GF-D8 (cell line): Measurements from ENCODE around the gene RNU5B-1.

ENCODE experiments used
- DNase-seq: peaks from one replicate; lab custom pipeline; 2025; lab: John Stamatoyannopoulos, UW

Gene RNU5B-1

DNA sequence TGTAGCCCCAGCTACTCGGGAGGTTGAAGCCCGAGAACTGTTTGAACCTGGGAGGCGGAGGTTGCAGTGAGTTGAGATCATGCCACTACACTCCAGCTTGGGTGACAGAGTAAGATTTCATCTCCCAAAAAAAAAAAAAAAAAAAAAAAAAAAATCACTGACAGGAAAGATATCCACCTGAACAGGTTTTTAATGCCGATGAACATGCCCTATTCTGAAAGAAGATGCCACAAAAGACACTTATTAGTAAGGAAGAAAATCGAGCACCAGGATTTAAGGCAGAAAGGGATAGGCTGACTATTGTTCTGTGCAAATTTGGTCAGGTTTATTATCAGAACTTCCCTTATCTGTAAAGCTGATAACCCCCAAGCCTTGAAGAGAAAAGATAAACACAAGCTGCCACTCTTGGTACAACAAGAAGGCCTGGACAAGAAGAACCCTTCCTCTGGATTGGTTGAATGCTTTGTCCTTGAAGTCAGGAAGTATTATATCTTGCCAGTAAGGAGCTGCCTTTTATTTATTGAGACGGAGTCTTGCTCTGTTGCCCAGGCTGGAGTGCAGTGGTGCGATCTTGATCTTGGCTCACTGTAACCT lies 15.1 kb upstream of the RNU5B-1 start:
- no peak for DNase-seq

- no peak for DNase-seq
These were observed 14.2 kb upstream of the RNU5B-1 start for GRCh38 chr15:65290228-65290627.

DNA sequence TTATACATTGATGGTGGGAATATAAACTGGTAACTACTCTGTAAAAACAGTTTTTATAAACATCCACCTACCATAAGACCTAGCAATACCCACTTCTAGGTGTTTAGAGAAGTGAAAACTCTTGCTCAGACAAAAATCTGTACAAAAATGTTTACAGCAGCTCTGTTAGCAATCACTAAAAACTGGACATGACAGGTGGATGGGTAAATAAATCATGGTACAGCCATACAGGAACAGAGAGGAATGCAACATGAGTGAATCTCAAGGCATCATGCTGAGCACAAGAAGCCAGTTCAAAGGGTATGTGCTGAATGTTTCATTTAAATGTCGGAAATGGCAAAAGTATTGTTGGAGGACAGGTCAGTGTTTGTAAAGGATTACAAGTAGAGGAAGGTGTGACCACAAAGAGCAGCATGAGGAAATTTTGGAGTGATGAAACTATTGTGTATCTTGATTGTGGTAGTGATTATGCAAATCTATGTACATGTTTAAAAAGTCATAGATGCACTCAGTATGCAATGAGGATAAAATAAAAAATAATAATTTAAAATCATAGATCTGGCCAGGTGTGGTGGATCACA lies 11.4 kb upstream of the RNU5B-1 start:
- DNase-seq = no peak

DNA sequence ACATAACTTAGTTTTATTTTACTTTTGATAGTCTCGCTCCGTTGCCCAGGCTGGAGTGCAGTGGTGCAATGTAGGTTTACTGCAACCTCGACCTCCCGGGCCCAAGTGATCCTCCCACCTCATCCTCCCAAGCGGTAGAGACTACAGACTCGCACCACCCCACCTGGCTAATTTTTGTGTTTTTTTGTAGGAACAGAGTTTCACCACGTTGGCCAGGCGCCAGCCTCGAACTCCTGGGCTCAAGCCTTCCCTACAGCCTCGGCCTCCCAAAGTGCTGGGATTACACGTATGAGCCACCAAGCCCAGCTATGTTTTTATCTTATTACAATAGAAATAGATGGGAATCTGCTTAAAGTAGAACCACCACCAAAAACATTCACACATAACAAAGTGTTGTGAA lies 5.7 kb upstream of the RNU5B-1 start:
- no peak for DNase-seq

GRCh38 chr15:65300924-65301441 lies 3.5 kb upstream of the RNU5B-1 start:
- DNase-seq = no peak

- DNase-seq = no peak
These were observed 2.4 kb upstream of the RNU5B-1 start for GRCh38 chr15:65302061-65302460.

- DNase-seq = peak; percentile 20
These were observed 643 bp upstream of the RNU5B-1 start for GRCh38 chr15:65303687-65304380.

GRCh38 chr15:65305150-65305758 lies 777 bp downstream of the RNU5B-1 start:
- no peak for DNase-seq

GRCh38 chr15:65305776-65306175 lies 1.3 kb downstream of the RNU5B-1 start:
- no peak for DNase-seq

DNA sequence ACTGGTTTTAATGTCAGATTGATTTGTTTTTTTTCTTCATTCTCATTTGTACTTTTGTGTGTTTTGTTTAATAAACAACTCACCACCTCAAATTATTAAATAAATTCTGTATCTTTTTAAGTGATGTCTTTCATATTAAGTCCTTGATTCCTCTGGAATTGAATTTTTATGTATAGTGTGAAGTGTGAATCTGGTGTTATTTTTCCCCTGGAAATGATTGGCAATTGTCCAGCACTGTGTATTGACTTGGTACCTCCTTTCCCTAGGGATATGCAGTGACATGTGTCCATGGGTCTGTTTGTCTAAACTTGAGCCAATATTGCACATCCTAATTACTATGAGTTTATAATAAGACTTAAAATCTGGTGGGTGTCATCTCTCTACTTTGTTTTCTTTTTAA lies 2.1 kb downstream of the RNU5B-1 start:
- DNase-seq = no peak

DNA sequence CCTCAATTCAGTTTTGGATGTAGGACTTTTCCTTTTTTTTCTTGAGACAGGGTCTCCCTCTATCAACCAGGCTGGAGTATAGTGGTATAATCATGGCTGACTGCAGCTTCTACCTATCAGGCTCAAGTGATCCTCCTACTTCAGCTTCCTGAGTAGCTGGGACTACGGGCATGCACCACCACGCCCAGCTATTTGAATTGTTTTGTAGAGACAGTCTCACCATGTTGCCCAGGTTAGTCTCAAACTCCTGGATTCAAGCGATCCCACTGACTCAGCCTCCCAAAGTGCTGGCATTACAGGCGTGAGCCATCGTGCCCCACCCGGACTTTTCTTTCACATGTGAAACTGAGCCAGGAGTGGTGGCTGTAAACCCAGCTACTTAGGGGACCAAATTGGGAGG lies 3.5 kb downstream of the RNU5B-1 start:
- no peak for DNase-seq

DNA sequence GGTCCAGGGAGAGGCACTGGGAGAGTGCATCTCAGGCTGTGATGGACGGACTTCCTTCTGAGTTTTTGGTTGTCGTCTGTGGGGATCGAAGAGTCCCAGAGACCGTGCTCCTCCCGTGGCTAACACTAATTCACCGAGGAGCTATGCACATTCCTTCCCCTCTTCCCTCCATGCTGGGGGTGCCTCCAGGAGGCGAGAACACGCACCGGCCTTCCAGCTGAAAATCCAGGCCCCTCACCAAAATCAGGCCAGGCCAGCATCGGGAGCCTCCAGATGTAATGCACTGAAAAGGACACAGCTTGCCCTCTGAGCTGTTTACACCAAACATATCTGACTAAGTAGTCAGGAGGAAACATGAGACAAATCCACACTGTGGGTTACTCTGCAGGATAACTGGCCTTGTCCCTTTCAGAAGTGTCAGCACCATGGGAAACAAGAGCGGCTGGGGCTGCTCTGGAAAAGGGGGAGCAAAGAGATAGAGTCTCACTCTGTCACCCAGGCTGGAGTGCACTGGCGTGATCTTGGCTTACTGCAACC lies 5.5 kb downstream of the RNU5B-1 start:
- DNase-seq = no peak

DNA sequence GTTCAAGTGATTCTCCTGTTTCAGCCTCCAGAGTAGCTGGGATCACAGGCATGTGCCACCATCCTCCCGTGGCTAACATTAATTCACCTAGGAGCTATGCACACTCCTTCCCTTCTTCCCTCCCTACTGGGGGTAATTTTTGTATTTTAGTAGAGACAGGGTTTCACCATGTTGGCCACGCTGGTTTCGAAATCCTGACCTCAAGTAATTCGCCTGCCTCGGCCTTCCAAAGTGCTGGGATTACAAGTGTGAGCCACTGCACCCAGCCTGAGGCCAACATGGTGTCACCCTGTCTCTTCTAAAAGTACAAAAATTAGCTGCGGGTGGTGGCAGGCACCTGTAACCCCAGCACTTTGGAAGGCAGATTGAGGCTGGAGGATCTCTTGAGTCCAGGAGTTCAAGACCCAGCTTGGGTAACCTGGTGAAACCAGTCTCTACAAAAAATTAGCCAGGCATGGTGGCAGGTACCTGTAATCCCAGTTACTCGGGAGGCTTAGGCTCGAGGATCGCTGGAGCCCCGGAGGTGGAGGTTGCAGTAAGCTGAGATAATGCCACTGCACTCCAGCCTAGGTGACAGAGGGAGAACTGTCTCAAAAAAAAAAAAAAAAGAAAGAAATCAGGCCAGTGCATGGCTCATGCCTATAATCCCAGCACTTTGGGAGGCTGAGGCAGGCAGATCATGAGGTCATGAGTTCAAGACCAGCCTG lies 6.1 kb downstream of the RNU5B-1 start:
- DNase-seq = no peak

DNA sequence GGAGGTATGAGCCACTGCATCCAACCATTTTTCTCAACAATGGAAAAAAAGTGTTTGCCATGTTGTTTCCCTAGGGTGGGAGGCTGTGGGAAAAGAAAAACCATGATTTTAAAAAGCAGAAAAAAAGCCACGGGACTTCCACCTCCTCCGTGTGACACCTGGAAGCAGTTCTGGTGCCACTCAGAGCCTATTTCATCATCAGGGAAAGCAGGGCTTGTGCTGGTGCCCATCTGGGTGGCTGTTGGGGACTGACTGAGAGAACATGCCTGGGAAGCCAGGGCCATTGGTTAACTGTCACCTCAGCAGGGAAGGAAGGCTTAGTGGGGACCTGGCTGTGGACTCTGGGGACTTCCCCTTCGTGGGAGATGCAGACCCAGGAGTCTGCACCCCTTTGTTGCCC lies 7.3 kb downstream of the RNU5B-1 start:
- DNase-seq = no peak

- DNase-seq = no peak
These were observed 8.0 kb downstream of the RNU5B-1 start for GRCh38 chr15:65312400-65312916.

- DNase-seq = peak; percentile 20
These were observed 14.4 kb downstream of the RNU5B-1 start for GRCh38 chr15:65318870-65319356.

DNA sequence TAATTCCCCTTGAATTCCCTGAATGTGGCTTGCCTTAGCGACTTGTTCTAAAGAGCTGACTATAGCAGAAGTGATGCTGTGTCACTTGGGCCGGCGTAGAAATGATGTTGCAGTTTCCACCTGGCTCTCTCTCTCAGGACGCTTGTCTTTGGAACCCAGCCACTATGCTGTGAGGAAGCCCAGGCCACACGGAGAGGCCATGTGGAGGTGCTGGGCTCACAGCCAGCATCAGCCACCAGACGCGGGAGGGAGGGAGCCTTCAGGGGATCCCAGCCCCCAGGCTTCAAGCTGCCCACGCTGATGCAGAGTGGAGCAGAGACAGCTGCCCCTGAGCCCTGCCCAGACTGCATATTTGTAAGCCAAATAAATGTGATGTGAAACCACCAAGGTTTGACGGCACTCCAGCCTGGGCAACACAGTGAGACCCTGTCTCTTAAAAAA lies 18.6 kb downstream of the RNU5B-1 start:
- DNase-seq = no peak

DNA sequence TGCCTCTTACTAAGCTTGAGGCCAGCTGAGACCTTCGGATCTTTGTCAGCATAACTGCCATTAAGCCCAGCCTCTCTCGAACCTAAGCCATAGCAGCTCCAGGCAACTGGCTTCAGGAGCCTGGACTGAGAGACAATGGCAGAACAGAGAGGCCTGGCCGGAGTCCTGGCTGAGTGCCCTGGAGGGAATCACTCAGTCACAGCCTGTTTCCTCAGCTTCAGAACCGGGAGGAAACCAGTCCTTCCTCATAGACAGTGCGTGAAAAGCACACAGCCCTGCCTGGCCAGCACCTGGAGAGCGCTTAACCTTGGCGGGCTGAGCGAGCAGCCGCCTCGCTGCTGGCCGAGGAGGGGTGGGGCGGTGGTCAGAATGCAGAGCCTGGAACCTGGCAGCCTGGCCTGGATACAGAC lies 21.6 kb downstream of the RNU5B-1 start:
- DNase-seq = no peak

- DNase-seq = no peak
These were observed 22.3 kb downstream of the RNU5B-1 start for GRCh38 chr15:65326818-65327217.

DNA sequence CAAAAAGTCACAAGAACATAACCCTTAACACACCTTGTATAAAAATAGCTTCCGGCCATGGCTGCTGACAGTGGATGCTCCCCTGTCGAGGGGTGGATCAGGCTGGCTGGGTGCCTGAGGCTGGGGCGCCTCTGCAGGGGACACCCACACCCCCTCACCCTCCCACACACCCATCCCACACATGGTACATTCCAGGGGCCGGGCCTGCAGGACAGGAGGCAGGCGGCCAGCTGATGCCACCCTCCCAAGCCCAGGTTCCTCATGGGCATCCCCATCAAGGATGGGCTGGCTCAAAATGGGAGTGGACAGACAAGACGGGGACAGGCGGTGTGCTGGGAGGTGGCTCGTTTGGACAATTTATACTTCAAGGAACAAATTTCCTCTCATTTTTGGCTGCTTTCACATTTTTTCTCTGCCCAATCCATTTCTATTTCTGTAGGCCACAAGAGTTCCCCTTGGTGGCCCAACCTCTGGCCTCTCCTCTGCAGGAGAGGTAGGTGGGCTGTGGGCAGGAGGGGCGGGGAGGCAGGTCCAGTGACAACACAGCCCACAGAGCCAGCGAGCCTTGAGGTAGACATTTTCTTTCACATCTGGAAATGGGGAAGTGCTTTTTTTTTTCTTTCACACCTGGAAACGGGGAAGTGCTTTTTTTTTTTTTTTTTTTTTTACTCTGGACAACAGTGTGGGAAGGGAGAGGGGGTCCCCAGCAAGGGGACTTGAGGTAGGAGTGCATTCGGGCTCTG lies 23.3 kb downstream of the RNU5B-1 start:
- no peak for DNase-seq
